ENCODE measurements around the gene THPO.

GRCh38 chr3:184352897-184353545 is 25.0 kb downstream of the THPO start:
- TF ChIP-seq POLR2AphosphoS5 (IDR thresholded peaks at IDR 0.05) (no peak), CTCF (IDR thresholded peaks at IDR 0.05) (no peak), POLR2A (IDR thresholded peaks at IDR 0.05) (no peak), EP300 (IDR thresholded peaks at IDR 0.05) (no peak)

Measured in upper lobe of left lung (tissue), 4 donors.